HG03469 (cell line): ENCODE results near the gene MCM3.

Experiments
- ATAC-seq: cut with Tn5 transposase; IDR thresholded peaks from one replicate; pipeline ENCODE4 v1.9.1; 2021; ENCODE audit warnings: mild to moderate bottlenecking, moderate library complexity, moderate number of reproducible peaks; ENCODE audit not compliant: unreplicated experiment

Gene MCM3

DNA sequence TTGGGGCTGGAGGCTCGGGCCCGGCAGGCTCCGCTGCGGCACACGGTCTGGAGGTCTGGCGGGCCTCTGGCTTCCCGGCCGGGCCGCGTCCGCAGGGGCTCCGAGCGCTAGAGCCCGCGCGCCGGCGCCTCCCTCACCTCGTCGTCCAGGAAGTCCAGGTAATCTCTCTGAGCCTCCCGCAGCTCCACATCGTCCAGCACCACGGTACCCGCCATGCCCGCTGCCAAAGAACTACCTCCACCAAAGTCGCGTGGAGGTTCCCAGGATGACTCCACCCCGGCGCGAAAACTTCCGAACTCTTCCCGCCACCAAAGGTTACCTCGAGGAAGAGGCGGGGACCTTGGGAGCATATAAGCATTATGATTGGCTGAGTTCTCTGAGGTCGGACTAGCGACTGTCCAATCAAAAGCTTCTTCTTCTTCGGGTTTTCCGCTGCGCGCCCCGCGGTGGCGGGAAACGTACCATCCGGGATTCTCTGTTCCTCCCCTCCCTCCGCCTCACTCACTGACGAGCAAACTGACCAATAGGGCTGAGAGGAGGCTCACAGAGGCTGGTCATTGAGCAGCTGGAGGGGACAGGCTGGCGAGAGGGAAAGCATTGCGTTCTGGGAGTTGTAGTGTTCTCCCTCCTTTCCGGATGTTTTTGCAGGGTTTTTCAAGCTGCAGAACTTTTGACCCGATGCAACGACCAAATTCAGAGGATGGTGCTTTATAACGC is at the start of gene MCM3:
MCM3 (minus strand) TSS at position 283 of the 717 bp plus-strand sequence; CDS start at position 215, 68 bp downstream.
- peak; percentile 94 for ATAC-seq

DNA sequence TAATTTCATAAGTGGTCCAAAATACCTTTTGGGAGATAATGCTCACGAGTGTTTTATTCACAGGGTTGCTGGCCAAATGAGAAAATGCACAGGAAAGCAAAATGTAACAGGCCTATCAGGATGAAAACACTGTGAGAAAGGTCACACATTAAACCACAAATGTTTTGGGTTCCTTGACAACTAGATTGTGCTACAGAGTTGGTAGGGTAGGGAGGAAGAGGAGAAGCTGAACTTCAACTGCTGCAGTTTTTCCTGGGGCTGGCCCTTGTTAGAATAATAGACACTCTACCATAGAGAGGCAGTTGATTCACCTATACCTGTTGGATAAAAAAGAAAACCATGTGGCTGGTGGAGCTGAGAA is 49.3 kb upstream of the MCM3 start:
- ATAC-seq, result peak; percentile 34

DNA sequence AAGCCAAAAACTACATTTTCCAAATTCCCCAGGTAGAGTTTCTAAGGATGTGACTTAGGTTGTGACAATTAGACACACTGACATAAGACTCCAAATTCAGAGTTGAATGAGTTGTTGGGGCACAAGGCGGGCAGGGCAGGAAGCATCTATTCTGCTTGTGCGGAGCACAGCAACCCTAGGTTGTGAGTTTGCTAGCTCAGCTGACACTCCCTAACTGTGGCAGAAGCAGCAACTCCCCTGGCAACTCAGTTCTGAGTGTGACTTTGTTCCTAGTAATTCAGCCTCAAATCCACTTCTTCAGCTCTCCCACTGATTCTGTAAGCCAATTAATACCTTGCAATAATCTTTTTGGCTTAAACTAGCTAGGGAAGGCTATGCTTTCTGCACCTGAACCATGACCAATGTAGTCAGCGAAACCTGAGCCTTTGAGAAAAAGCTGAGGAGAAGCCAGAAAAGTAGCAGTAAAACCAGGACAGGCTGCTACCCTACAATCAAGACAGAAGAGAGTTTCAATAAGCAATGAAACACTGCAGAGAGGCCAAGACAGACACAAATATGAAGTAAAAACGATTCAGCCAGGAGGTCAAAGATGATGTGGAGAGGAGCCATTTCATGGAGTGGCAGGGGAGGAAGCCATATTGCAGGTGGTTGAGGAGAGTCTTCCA is 47.4 kb upstream of the MCM3 start:
- no peak for ATAC-seq

DNA sequence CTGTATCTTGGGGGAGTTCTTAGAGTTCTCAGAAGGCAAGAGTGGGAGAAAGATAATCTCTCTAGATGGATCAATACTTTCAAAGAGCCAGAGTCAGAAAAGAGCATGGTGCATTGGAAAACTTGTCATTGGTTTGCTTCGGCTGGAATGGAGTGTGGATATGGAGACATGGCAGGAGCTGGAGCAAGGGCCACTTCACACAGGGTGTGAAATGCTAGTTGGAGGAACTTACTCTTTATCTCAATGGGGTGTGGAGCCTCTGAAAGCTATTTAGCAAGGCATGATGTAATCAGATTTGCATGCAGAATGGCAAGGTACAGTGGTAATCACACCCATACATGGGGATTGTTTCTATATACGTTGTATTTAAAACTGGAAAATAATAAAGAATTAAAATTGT is 45.9 kb upstream of the MCM3 start:
- no peak for ATAC-seq

DNA sequence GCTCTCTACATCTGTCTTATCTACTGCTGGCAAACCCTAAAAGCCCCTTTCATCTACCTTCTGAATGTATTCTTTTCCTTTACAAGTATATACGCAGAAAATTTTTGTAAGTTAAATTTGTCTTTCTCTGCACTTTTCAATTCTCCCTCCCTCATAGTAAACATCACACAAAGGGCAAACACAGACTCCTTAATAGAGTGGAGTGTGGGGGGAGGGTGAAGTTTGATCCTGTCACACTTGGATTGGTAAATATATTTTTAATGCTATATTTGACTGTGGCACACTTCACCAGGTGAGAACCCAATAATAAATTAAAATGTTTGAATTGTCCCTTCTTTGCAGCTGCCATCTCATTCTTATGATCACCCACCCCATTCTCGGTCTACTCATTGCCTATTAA is 44.2 kb upstream of the MCM3 start:
- no peak for ATAC-seq

DNA sequence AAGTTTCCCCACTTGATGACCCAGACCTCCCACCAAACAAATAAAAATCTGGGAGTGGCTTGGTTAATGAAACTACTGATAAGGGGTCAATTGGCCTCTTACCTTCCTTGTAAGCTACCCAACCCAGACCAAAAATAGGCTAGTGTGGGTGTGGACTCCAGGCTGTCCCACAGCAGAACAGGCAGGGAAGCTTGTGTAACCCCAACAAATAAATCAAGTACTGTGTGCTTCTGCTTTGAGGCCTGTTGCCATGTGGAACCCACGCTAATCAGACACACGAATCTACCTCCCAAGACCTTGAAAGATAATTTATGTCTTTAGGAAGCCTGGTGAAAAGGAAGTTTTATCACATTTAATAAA is 43.7 kb upstream of the MCM3 start:
- ATAC-seq, result no peak

DNA sequence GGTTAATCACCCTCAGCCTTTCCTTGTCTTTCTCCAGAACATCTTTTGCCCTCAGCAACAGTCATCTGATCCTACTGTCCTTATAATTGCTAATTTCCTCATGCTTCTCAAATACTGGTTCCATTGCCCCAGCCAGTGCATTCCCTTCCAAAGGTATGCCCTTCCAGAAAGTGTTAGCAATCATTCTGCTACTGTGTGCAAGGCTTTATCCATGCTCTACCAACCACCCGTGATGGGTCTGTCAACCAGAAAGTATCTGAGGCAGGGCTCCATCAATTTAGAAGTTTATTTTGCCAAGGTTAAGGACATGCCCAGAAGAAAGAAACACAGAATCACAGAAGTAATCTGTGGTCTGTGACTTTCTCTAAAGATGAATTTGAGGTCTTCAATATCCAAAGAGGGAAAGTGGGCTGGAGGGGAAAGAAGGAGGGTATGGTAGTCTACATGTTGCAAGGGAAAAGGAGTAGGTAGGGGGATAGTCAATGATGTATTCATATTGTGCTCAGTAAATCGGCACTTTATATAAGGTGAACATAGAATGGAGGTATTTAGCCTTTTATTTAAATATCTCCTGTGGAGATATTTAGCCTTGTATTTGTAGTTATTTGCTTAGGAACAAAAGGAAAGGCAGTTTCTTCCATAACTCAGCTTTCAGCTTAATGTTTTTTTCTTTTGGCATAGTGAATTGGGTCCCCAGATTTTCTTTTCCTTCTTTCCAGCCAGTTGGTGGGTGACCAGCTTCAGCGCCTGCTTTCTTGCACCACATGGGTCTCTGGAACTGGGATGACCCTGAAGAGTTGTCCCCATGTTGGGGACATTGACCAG is 42.2 kb upstream of the MCM3 start:
- ATAC-seq, result no peak

DNA sequence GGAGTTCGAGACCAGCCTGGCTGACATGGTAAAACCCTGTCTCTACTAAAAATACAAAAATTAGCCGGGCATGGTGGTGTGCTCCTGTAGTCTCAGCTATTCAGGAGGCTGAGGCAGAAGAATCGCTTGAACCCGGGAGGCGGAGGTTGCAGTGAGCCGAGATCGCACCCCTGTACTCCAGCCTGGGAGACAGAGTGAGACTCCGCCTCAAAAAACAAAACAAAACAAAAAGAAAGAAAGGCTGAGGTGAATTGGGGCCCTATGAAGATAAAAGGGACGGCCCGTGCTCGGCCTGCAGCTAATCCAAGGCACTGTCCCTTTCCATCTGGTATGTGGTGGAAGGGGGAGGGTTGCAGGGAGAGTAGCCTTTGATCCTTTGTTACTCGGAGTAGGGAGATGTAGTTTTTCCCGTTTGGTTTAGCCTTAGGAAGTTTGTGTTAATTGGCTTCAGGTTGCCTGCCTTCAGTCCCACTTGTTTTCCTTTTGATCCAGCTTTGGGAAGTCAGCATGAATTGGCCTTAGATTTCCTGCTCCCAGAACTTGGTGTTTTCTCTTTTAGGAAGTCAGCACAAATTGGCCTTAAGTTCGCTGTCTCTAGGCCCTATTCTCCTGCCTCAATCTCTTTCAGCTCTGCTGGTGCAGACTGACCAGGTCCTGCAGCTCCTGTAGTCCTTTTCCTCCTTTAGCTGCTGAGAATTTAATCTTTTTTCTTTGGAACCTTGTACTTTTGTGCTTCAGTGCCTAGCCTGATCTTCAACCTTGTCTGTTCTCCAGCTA is 41.3 kb upstream of the MCM3 start:
- ATAC-seq, result no peak

DNA sequence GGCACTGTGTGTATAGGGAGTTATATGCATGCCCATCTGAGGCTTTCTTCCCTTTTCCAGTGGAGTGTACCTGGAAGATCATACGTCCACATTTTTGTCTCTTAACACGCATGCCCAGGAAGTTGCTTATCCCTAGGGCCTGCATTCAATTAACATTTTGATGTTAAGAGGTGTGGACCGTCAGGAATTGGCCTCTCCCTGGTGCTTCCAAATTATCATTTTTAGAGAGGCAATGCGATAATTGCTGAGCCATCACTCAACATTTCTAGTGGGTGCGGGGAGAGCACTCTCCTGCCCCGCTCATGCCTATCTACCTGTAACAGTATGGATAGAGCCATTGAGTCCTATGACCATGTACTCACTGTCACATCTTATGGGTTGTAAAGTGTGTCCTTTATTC is 39.6 kb upstream of the MCM3 start:
- no peak for ATAC-seq

DNA sequence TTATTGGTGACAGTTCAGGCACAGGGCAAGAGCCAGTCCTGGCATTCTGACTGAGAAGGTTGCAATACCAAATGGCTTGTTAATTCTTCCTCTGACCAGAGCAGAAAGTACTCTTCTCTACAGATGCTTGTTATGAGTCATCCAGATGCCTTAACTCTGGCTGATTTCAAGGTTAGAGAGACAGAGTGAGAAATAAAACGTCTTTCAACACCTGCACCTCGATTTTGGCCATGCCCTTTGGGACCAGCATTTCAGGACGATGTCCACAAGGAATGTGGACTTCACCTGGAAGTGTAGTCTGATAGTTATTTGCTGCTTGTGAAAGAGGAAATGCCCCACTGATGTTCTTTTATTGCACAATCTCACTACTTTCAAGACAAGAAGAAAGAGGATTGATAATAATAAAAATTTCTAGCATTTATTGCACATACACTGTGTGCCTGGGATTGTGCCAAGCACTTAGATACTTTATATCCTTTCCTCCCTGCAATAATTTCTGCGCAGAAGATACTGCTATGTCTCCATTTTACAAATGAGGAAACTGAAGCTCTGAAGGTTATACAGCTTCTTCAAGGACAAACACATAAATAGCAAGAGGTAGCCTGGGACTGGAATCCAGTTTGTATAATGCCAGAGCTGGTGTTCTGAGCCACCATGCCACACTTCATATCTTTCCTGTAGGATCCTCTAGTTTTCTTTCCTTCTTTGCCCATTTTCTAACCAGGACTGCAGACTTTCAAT is 33.5 kb upstream of the MCM3 start:
- ATAC-seq, result peak; percentile 99

DNA sequence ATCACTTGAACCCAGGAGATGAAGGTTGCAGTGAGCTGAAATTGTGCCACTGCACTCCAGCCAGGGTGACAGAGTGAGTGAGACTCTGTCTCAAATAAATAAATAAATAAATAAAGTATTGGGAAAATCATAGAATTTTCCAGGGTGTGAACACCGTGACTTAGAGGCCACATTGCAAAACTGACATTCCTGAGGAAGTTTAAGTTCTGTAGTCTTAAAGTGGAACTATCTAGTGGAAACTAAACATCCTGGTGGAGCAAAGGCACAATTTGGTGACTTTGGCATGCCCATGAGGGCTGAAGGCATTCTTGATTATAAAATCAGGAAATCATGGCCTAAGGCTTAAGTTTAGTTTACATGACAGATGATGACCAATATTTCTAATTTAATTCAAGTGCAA is 32.7 kb upstream of the MCM3 start:
- no peak for ATAC-seq

DNA sequence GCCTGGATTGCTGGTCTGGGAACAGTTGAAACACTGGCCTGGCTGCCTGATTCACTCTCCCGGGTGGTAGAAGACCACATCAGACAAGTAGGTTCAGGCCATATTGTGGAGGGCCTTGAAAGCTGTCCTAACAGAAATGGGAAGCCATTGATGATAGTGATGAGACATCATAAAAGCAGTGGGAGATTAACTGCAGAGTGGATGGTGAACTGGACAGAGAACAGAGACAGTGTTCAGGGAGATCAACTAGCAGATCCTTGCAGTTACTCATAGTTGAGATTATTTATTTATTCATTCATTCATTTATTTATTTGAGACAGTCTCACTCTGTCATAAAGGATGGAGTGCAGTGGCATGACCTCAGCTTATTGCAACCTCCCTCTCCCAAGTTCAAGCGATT is 30.2 kb upstream of the MCM3 start:
- ATAC-seq, result no peak

DNA sequence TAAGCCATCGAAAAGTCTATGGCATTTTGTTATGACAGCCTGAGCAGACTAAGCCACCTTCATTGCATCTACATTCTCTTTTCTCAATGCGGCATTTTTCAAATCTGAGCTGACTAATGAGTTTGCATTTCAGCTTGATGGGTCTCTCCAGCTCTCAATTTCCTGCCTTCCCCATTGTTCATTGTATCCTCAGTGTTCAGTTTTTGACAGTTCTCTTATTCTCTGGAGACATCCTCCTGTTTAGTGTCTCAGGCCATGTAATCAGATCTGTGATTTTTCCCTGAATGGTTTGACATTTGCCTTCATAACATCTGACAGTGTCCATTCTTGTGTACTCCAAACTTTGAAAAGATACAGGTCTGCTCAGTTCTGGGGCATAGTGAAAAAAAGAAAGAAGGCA is 27.9 kb upstream of the MCM3 start:
- no peak for ATAC-seq

DNA sequence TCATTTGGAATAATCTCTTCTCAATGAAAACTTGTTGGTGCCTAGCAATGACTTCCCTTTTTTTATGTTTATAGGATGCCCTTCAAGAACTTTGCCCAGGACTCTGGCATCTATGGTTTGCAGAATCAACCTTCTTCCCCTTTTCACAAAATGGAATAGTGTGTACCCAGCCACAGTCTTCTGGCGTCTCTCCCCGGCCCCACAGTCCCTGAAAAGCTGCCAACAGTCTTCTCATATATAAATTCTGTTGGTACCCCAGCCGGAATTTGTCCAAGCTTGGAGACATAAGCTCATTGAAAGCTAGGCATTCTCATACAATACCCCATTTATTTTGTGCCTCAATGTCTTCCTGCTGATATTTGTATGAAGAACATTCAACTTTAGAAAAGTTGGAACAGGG is 26.4 kb upstream of the MCM3 start:
- ATAC-seq, result no peak

DNA sequence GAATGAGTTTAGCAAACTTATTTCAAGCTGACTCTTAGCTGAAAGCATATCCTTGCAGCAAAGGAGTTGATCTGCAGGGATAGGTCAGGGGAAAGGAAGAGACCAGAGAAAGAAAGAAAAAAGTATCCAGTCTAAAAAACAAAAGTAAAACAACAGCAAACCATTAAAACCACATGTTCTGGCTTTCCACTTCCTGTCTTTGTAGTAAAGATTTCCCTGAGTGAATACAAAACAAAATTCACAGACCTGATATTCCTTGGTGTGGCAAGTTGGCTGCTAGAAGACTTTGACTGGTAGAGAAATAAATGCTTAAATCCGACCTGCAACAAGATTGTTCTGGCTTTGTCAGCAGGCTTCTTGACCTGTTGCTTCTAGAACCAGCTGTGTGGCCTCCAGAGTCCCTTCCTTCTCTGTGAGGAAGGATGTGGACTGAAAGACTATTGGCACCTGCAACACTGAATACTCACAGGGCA is 23.4 kb upstream of the MCM3 start:
- ATAC-seq, result no peak

DNA sequence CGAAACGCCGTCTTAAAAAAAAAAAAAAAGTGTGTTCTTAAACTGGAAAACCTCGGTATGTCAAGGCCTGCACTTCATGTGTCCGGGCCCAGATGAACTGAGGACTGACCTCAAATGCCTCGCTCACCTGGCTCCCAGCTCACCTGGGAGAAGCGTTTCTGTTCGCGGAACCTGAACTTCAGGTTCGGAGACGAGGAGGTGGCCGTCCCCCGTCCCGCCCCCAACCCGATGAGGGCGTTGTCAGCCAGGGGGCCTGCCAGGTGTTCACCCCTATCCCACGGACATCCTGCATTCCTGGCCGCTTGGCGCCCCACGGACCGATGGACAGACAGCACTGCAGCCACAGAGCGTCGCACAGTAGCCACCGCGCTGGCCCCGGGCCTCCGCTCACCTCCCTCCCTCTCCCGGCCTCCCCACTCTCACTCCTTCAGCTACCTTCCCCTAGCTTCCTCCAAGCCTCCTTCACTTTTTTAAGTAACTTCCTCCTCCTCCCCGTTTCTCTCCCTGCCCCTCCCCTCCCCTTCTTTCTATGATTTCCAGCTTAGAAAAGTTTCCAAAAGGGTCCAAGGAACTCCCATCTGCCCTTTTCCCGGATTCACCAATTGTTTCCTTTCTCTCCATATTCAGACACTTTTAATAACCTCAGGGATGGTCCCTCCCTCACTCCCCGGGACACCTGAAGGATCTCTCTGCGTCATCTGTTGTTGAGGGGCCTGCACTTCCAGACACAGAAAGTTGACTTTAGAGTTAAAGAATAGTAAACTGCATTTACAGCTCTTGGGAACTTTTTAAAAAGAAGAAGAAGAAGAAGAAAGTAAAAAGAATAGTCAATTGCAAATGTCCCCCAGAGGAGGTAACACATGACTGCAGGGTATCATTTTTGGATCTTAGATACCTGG is 22.7 kb upstream of the MCM3 start:
- ATAC-seq, result no peak

DNA sequence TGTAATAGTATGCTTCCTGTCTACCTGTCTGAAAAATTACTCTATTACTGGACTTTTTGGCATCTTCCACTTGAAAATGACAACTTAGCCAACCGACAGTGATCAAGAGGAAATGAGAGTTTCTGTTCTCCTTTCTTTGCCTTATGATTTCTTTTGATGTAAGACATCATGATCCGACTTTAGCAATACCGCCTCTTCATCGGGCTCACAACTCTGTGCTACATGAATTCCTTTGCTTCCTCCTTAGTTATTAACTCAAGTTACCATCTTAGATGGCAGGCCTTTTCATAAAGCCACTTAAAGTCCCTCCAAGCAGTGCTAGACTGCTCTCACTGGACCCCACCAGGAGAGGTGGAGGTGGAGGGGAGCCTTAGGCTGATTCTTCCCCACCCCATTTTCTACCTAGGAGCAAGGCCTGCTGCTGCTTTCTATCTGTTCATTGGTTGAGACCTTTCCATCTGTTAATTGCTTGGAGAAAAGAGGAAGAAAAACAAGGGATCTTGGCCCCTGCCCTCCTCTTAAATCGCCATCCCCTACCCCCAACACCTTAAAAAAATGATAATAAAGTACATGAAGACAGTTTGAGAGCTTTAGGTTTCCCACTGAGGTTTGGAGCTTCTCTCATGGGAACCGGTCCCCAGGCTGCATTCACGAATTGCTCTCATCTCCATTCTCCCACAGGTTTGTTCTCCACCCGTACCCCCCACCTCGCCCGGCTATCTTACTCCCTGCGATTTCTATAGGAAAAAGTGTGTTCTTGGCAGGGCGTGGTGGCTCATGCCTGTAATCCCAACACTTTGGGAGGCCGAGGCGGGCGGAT is 21.6 kb upstream of the MCM3 start:
- peak; percentile 70 for ATAC-seq

DNA sequence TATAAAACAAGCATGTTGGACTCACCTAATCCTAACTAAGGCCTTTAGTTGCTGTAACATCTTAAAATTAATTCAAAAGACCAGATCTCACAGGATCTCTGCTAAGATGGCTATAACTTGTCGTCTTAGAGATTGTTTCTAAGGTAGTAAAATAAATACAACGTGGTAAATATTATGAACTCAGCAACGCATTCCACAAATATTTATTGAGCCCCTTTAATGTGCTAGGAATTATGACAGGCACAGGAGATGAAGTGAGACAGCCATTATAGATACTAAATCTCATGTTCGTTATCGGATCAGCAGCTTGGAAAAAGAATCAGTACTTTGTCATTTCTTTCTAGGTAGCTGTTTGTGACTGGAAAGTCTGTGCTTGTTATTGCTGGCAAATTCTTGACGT is 20.9 kb upstream of the MCM3 start:
- peak; percentile 6 for ATAC-seq

DNA sequence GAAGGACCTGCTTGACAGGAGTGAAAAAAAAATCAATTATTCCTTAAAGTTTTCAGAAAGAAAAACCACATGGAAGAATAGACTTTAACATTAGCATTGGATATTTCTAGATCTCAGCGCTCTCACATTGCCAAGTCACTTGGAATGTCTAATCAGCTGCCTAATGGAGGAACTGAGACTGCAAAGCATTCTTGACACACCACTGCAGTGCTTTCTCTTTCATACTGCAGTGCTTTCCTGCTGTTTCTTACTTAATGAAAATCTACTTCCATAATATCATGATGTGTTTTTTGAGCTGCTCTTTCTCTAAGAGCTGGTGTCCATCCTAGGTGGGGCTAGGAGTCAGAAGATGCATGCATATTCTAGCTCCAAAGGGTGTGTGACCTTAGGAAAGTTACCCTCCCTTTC is 20.4 kb upstream of the MCM3 start:
- peak; percentile 38 for ATAC-seq
